Testis (tissue), 3 donors: ENCODE measurements around the gene MAPKAPK2. TPM values are rescaled to one million over a fixed set of nuclear protein-coding genes. Genes with fewer than 3 reads are reported as not detected.

Experiments used
- DNase-seq: peaks from one replicate; pipeline ENCODE4 v3.0.0-alpha.2; 2019
- H3K27ac ChIP-seq, 2 donors: fragments of 200-600 bp; sonication (generic); one replicate each; pipeline ENCODE4 v1.5.1; 2019
- H3K27me3 ChIP-seq: fragments of 200-600 bp; sonication (generic); one replicate; pipeline ENCODE4 v1.5.1; 2019
- H3K36me3 ChIP-seq: fragments of 200-600 bp; sonication (generic); one replicate; pipeline ENCODE4 v1.5.1; 2017; ENCODE audit warnings: low read depth; ENCODE audit errors: missing control alignments
- H3K4me1 ChIP-seq: fragments of 200-600 bp; sonication (generic); one replicate; pipeline ENCODE4 v1.5.1; 2019
- H3K4me3 ChIP-seq, 2 donors: fragments of 200-600 bp; sonication (generic); one replicate each; pipeline ENCODE4 v1.5.1; 2017 to 2019
- H3K9me3 ChIP-seq: fragments of 200-600 bp; sonication (generic); one replicate; pipeline ENCODE4 v1.5.1; 2017
- CTCF ChIP-seq, 3 experiments: fragments of 450-650 bp in 2 of 3; fragments of 200-600 bp in 1 of 3; sonication (generic) in 1 of 3; IDR thresholded peaks; one replicate each; pipeline ENCODE4 v1.5.1; 2016 to 2019; ENCODE audit warnings: antibody characterized with exemption in 3 of 3, mild to moderate bottlenecking in 2 of 3, moderate library complexity in 1 of 3
- POLR2A ChIP-seq: fragments of 450-650 bp; IDR thresholded peaks from one replicate; pipeline ENCODE4 v1.6.1; 2017; ENCODE audit warnings: antibody characterized with exemption, mild to moderate bottlenecking, moderate library complexity
- WGBS, 2 donors: methylation state at CpG; one replicate each; pipeline ENCODE4 v1.1.5; 2018; 5-methylcytosine and 5-hydroxymethylcytosine counted together
- intact Hi-C: fragments of 100-400 bp; cut with DNase I; formaldehyde crosslinking; loops from one replicate; pipeline ENCODE4 v1.15.1; 2023; ENCODE audit warnings: low total_unique reads
- polyA plus RNA-seq: library from polyadenylated mRNA; stranded (reverse); fragments of 350-450 nt; fragmentation: Illumina TruSeq; extraction: RNeasy Lipid Tissue Mini Kit (QIAGEN cat#74804); gene quantifications from one replicate; pipeline ENCODE4 v1.2.3, GENCODE V29; 2014; ENCODE audit warnings: low read depth, low replicate concordance; ENCODE audit not compliant: insufficient read depth
- total RNA-seq, 2 donors: library from RNA; depleted of rRNA; stranded (reverse); fragments of >200 nt; gene quantifications; one replicate each; pipeline ENCODE4 v1.2.3, GENCODE V29; 2016

Gene MAPKAPK2
- total and polyA plus RNA-seq, 3 donors from 2014 or later: 66.3 to 76.5 (median 69.1) TPM

DNA sequence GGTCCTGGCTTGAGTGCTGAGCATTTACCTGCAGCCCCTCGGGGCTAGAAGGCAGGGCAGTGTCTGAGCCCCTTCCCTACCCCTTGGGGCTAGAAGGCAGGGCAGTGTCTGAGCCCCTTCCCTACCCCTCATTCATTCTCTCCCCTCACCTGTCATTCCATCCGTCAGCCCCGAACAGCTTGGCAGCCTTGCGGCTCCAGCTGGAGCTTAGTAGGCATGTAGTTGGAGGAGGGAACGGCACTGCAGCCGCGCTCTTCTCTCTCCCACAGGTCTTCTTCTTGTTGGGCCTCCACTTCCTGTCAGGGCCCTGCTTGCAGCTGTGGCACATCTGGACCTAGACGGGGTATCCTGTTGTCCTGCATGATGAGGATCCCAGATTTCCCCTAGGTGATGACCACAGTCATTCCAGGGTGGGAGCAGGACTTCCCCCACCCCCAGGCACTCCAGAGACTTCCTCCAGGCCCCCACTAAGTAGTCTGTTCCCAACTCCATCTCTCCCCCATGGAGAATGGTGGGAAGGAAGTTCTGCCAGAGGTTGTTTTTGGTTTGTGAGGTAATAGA lies 22.2 kb downstream of the MAPKAPK2 start:
- H3K27ac ChIP-seq: no peak overlapping the region
- TF ChIP-seq CTCF (IDR thresholded peaks at IDR 0.05) (no peak), POLR2A (no peak)
- intact Hi-C loops: no loop called here
- peaks cover 41% of the 10 kb centered on the region for H3K4me1 ChIP-seq
- H3K36me3 ChIP-seq: no peaks in the 10 kb centered on the region
- H3K9me3 ChIP-seq: no peaks in the 10 kb centered on the region
- H3K4me3 ChIP-seq: no peak overlapping the region
- no peak for DNase-seq
- no peaks in the 10 kb centered on the region for H3K27me3 ChIP-seq
- WGBS, 2 donors: 81 to 84% methylated on average over 8 of the region's 8 CpGs

DNA sequence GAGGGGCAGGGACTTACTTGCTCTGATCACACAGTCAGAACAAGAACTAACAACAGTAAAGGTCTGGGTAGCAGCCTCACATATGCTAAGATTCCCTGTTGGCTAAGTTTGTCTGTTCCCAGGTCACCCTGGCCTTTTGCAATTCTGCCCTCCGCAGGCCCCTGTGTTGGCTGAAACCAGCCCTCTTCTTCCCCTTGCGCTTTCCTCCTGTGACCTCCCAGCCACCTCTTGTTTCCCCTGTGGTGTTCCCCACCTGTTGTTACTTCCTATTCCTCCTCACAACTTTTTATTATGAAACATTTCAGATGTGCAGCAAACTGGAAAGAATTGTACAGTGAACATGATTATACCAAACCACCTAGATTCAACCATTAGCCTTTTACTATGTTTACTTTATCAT lies 23.4 kb downstream of the MAPKAPK2 start:
- intact Hi-C loops: no loop called here
- H3K36me3 ChIP-seq: no peaks in the 10 kb centered on the region
- H3K27me3 ChIP-seq: no peaks in the 10 kb centered on the region
- peaks cover 41% of the 10 kb centered on the region for H3K4me1 ChIP-seq
- H3K9me3 ChIP-seq: no peaks in the 10 kb centered on the region
- no peak for DNase-seq
- no peak overlapping the region for H3K4me3 ChIP-seq
- TF ChIP-seq POLR2A: no peak
- TF ChIP-seq CTCF (IDR thresholded peaks at IDR 0.05): no peak
- 59 to 68% methylated on average over 2 of the region's 2 CpGs for WGBS, 2 donors
- no peak overlapping the region for H3K27ac ChIP-seq

DNA sequence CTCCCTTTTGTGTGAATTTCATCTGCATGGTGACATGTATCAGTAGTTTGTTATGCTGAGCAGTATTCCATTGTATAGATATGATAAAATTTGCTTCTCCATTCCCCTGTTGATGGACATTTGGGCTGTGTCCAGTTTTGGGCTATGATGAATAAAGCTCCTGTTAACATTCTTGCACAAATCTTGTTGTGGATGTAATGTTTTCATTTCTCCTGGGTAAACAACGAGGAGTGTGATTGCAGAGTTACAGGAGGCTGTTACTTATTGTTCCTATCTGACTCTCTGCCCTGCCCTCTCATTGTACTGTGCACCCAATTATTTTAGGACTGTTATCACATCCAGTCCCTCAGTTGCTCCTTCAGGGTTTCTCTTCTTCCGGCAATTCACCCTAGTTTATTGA lies 24.2 kb downstream of the MAPKAPK2 start:
- no peak for DNase-seq
- no peaks in the 10 kb centered on the region for H3K36me3 ChIP-seq
- TF ChIP-seq POLR2A (no peak), CTCF (IDR thresholded peaks at IDR 0.05) (no peak)
- H3K27ac ChIP-seq: no peak overlapping the region
- H3K27me3 ChIP-seq: no peaks in the 10 kb centered on the region
- whole genome bisulfite sequencing, 2 donors: 40 to 64% methylated on average over 2 of the region's 2 CpGs
- intact Hi-C loops: no loop called here
- no peak overlapping the region for H3K4me3 ChIP-seq
- peaks cover 43% of the 10 kb centered on the region for H3K4me1 ChIP-seq
- no peaks in the 10 kb centered on the region for H3K9me3 ChIP-seq

DNA sequence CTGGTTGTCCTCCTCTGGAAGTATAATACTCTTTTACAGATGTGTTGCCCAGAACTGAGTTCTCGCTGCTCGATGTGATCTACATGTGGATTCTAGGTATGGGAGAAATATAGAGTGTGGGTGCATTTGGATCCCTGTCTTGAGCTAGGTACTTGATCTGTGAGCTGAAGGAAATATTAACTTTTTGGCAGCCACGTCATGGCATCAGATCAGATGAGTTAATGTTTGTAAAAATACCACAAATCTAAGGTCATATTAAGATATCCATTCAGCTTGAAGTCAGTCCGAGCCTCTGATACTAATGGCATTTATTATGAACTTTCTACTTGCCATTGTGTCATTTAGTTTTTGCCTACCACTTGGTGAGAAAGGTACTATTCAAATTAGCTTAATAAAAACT lies 24.6 kb downstream of the MAPKAPK2 start:
- peaks cover 45% of the 10 kb centered on the region for H3K4me1 ChIP-seq
- intact Hi-C loops: no loop called here
- no peaks in the 10 kb centered on the region for H3K27me3 ChIP-seq
- DNase-seq: no peak
- no peak overlapping the region for H3K27ac ChIP-seq
- H3K9me3 ChIP-seq: no peaks in the 10 kb centered on the region
- TF ChIP-seq CTCF (IDR thresholded peaks at IDR 0.05): no peak
- no peak overlapping the region for H3K4me3 ChIP-seq
- no peaks in the 10 kb centered on the region for H3K36me3 ChIP-seq
- 80 to 84% methylated on average over 4 of the region's 4 CpGs for WGBS, 2 donors

DNA sequence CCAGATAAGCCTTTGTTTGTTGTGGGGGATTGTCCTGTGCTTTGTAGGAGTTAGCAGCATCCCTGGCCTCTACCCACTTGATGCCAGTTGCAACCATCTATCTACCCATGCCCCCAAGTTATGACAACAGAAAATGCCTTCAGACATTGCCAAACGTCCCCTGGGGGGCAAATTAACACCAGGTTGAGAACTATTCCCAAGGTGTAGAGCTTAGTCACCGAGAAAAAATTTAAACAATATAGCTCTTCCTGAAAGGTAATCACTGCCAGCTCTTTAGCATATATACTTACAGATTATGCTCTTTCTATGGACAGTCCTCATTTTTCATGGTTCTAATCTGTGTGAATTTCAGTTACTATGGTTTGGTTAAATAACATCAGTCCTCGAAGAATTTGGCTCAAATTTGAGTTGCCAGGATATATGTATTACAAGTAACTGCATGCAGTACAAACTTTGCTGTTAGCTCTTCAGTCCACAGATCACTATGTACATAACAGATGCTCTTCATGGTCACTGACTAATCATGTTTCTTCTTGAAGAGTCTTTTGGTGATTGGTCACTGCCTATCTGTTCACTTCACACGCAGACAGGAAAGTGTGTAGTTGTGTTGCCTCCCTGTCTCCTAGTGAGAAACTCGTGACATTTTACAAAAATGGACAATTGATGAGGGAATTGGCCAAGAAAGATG lies 25.2 kb downstream of the MAPKAPK2 start:
- Histone ChIP-seq H3K27ac (no peak overlapping the region), H3K9me3 (no peaks in the 10 kb centered on the region), H3K4me3 (no peak overlapping the region), H3K27me3 (no peaks in the 10 kb centered on the region), H3K4me1 (peaks cover 47% of the 10 kb centered on the region), H3K36me3 (no peaks in the 10 kb centered on the region)
- intact Hi-C loops: no loop called here
- no peak for DNase-seq
- 76 to 80% methylated on average over 5 of the region's 5 CpGs for WGBS, 2 donors
- TF ChIP-seq CTCF (IDR thresholded peaks at IDR 0.05) (no peak), POLR2A (no peak)
